GM19025 (cell line): ENCODE results near the gene SPATA21.

Experiments
- ATAC-seq: cut with Tn5 transposase; IDR thresholded peaks from one replicate; pipeline ENCODE4 v1.9.1; 2021; ENCODE audit warnings: mild to moderate bottlenecking, low read depth, moderate library complexity; ENCODE audit not compliant: unreplicated experiment

The SPATA21 gene

GRCh38 chr1:16425125-16426025 lies 11.8 kb downstream of the SPATA21 start:
- ATAC-seq: no peak

- ATAC-seq: no peak
These were observed 15.2 kb downstream of the SPATA21 start for GRCh38 chr1:16422041-16422440.

GRCh38 chr1:16421201-16421600 lies 16.0 kb downstream of the SPATA21 start:
- ATAC-seq: no peak

GRCh38 chr1:16420424-16421118 lies 16.7 kb downstream of the SPATA21 start:
- ATAC-seq: peak; percentile 80

GRCh38 chr1:16418823-16419425 lies 18.3 kb downstream of the SPATA21 start:
- no peak for ATAC-seq

GRCh38 chr1:16413191-16413590 lies 24.0 kb downstream of the SPATA21 start:
- no peak for ATAC-seq

GRCh38 chr1:16410803-16411202 lies 26.4 kb downstream of the SPATA21 start:
- no peak for ATAC-seq

GRCh38 chr1:16409536-16410152 lies 27.6 kb downstream of the SPATA21 start:
- ATAC-seq: no peak

GRCh38 chr1:16406868-16407267 lies 30.4 kb downstream of the SPATA21 start:
- no peak for ATAC-seq

GRCh38 chr1:16405441-16405840 lies 31.8 kb downstream of the SPATA21 start:
- no peak for ATAC-seq

- ATAC-seq: no peak
These were observed 34.5 kb downstream of the SPATA21 start for GRCh38 chr1:16402742-16403141.

GRCh38 chr1:16398371-16398953 lies 38.8 kb downstream of the SPATA21 start:
- no peak for ATAC-seq

GRCh38 chr1:16397120-16397519 lies 40.1 kb downstream of the SPATA21 start:
- ATAC-seq: no peak

- no peak for ATAC-seq
These were observed 40.6 kb downstream of the SPATA21 start for GRCh38 chr1:16396591-16396990.

GRCh38 chr1:16394977-16395376 lies 42.2 kb downstream of the SPATA21 start:
- ATAC-seq: no peak

- ATAC-seq: no peak
These were observed 43.4 kb downstream of the SPATA21 start for GRCh38 chr1:16393570-16394521.

GRCh38 chr1:16392740-16393569 lies 44.3 kb downstream of the SPATA21 start:
- no peak for ATAC-seq

- no peak for ATAC-seq
These were observed 45.8 kb downstream of the SPATA21 start for GRCh38 chr1:16391411-16391810.
